ENCODE results near the gene PPP1R3A. TPM values are rescaled to one million over a fixed set of nuclear protein-coding genes. Genes with fewer than 3 reads are reported as not detected.

PPP1R3A gene
- total and polyA plus RNA-seq, 2 of the 4 experiments (the other 2 are of a cell fraction) = not detected

GRCh38 chr7:113917840-113918239 lies 969 bp downstream of the PPP1R3A start:
- intact Hi-C loops (cut with micrococcal nuclease) (no loop called here), dilution Hi-C loops (cut with HindIII; ENCODE audit: low sequenced_read_pairs, unreplicated experiment) (no loop called here), in situ Hi-C loops (cut with MboI; ENCODE audit: low sequenced_read_pairs) (no loop called here)
- TF ChIP-seq MAZ (IDR thresholded peaks at IDR 0.05; ENCODE audit: borderline replicate concordance, low read depth, low read length) (no peak), RFX5 (IDR thresholded peaks at IDR 0.05; ENCODE audit: low read depth, low read length) (no peak), FOS (IDR thresholded peaks at IDR 0.05; ENCODE audit: low read depth, low read length) (no peak), SMC3 (IDR thresholded peaks at IDR 0.05; ENCODE audit: low read depth, low read length) (no peak), MAFK (IDR thresholded peaks at IDR 0.05; ENCODE audit: low read depth, low read length) (no peak), RAD21 (IDR thresholded peaks at IDR 0.05; ENCODE audit: low read length) (no peak)
- no peak overlapping the region for H3K23ac ChIP-seq (ENCODE audit: low read depth, low read length)
- H3K36me3 ChIP-seq (ENCODE audit: control insufficient read depth, insufficient read depth, low read length) = no peaks in the 10 kb centered on the region
- no peak overlapping the region for H2BK5ac ChIP-seq (ENCODE audit: low read depth, low read length, poor library complexity, severe bottlenecking)
- H3K14ac ChIP-seq (replicated peaks; ENCODE audit: low read depth, low read length) = no peak overlapping the region
- H3K18ac ChIP-seq (ENCODE audit: low read depth, low read length) = no peak overlapping the region
- H3K27ac ChIP-seq (ENCODE audit: insufficient read depth, low read length) = no peak overlapping the region
- no peak overlapping the region for H3K4me3 ChIP-seq (ENCODE audit: insufficient read depth, low read depth, low read length)
- H4K5ac ChIP-seq (ENCODE audit: low read depth, low read length) = no peak overlapping the region
- H2AFZ ChIP-seq (replicated peaks; ENCODE audit: low read length, poor library complexity) = no peak overlapping the region
- no peak overlapping the region for H2BK15ac ChIP-seq (ENCODE audit: low read depth, low read length)
- no peak overlapping the region for H2BK120ac ChIP-seq (ENCODE audit: low read depth, low read length)
- no peaks in the 10 kb centered on the region for H3K9me1 ChIP-seq (ENCODE audit: insufficient read depth, low read length)
- no peaks in the 10 kb centered on the region for H3K27me3 ChIP-seq (ENCODE audit: control insufficient read depth, insufficient read depth, low read length)
- ATAC-seq (ENCODE audit: low read depth) (no peak), DNase-seq (no peak)
- H3K9me3 ChIP-seq (ENCODE audit: control insufficient read depth, insufficient read depth, low read length) = no peaks in the 10 kb centered on the region
- H3K4me1 ChIP-seq (ENCODE audit: control insufficient read depth, insufficient read depth, low read length) = no peaks in the 10 kb centered on the region
- no peak overlapping the region for H2AK5ac ChIP-seq (ENCODE audit: low read depth, low read length)
- no peak overlapping the region for H4K8ac ChIP-seq (ENCODE audit: low read depth in 2 of 2, low read length in 2 of 2)
- H4K20me1 ChIP-seq (ENCODE audit: insufficient read depth, low read length) = no peaks in the 10 kb centered on the region
- no peak overlapping the region for H3K56ac ChIP-seq (ENCODE audit: extremely low read depth, insufficient read depth, low read length)
- H2AK9ac ChIP-seq (replicated peaks; ENCODE audit: low read depth, low read length, poor library complexity) = no peak overlapping the region
- WGBS, 2 experiments (ENCODE audit: extremely low coverage in 2 of 2, insufficient read length in 1 of 2) = no CpG with 5 or more reads among the region's 1 CpG
- no peak overlapping the region for H3K4me2 ChIP-seq (ENCODE audit: low read depth, low read length)
- no peak overlapping the region for H4K91ac ChIP-seq (ENCODE audit: insufficient read depth, low read depth, low read length)
- no peak overlapping the region for H3K9ac ChIP-seq (ENCODE audit: low read depth, low read length)
- no peak overlapping the region for H3K4ac ChIP-seq (ENCODE audit: low read depth, low read length)
- BruUV-seq (replicated peaks) = no TSS peak
- no peaks in the 10 kb centered on the region for H3K79me1 ChIP-seq (ENCODE audit: low read depth in 1 of 2, low read length in 2 of 2)
- ChIA-PET POLR2A (ENCODE audit: unreplicated experiment) (no interaction called here), CTCF (no interaction called here)
- H2BK20ac ChIP-seq (ENCODE audit: low read depth, low read length) = no peak overlapping the region

Data from IMR-90 (cell line).